HepG2 (cell line): ENCODE results near the gene NBEAL2. TPM values are rescaled to one million over a fixed set of nuclear protein-coding genes. Genes with fewer than 3 reads are reported as not detected.

ENCODE experiments used
- CBX1 ChIP-seq: IDR thresholded peaks from one replicate; pipeline ENCODE4 v1.6.1; 2016; ENCODE audit warnings: antibody characterized with exemption, low read depth
- KDM4B ChIP-seq: sonication (generic); formaldehyde crosslinking; IDR thresholded peaks from 2 replicates; pipeline ENCODE4 v1.4.0; 2020; ENCODE audit warnings: missing genetic modification reagents
- MTF1 ChIP-seq: sonication (generic); formaldehyde crosslinking; IDR thresholded peaks from 2 replicates; pipeline ENCODE4 v1.5.0; 2020; ENCODE audit warnings: missing genetic modification reagents
- ZFP41 ChIP-seq: sonication (generic); formaldehyde crosslinking; IDR thresholded peaks from 2 replicates; pipeline ENCODE4 v1.4.0; 2020; ENCODE audit warnings: mild to moderate bottlenecking, missing genetic modification reagents, borderline replicate concordance
- ZNF318 ChIP-seq: sonication (generic); formaldehyde crosslinking; IDR thresholded peaks from 2 replicates; pipeline ENCODE4 v1.4.0; 2020; ENCODE audit warnings: mild to moderate bottlenecking, missing genetic modification reagents
- ZNF605 ChIP-seq: sonication (generic); formaldehyde crosslinking; IDR thresholded peaks from 2 replicates; pipeline ENCODE4 v1.8.0; 2022; ENCODE audit warnings: mild to moderate bottlenecking, missing genetic modification reagents
- ZNF883 ChIP-seq: sonication (generic); formaldehyde crosslinking; IDR thresholded peaks from 2 replicates; pipeline ENCODE4 v1.5.1; 2020; ENCODE audit warnings: mild to moderate bottlenecking, missing genetic modification reagents; ENCODE audit errors: not compliant biosample characterization
- polyA plus RNA-seq, 8 experiments: library from polyadenylated mRNA; depleted of rRNA in 3 of 8; stranded (reverse) in 7 of 8; unstranded in 1 of 8; fragments of >200 nt; fragmentation: Illumina TruSeq in 4 of 8; extraction: Trizol in 4 of 8; gene quantifications; 2 replicates each; pipeline versions ENCODE4 v1.2.1 to v1.2.3, GENCODE V29; 2011 to 2016; ENCODE audit warnings: low read depth in 4 of 8, missing spikeins in 1 of 8, mixed read lengths in 1 of 8; ENCODE audit not compliant: insufficient read depth in 1 of 8
- total RNA-seq, 5 experiments: library from RNA; depleted of rRNA; stranded (reverse); fragments of >200 nt; fragmentation: Illumina TruSeq; extraction: Trizol; gene quantifications; 2 replicates each; pipeline ENCODE4 v1.2.3, GENCODE V29; 2016; ENCODE audit warnings: low read depth in 1 of 5
- TF ChIP-seq, protein P1 (sequence below): IDR thresholded peaks from 2 replicates; pipeline ENCODE4 v1.6.1; 2018; ENCODE audit warnings: missing genetic modification reagents
- TF ChIP-seq, protein P2 (sequence below): sonication (generic); formaldehyde crosslinking; IDR thresholded peaks from 2 replicates; pipeline ENCODE4 v1.5.0; 2020; ENCODE audit warnings: missing genetic modification reagents, mild to moderate bottlenecking, borderline replicate concordance
- TF ChIP-seq, protein P3 (sequence below): sonication (generic); formaldehyde crosslinking; IDR thresholded peaks from 2 replicates; pipeline ENCODE4 v1.4.0; 2020; ENCODE audit warnings: mild to moderate bottlenecking, missing genetic modification reagents

The NBEAL2 gene
- total and polyA plus RNA-seq, 2 of the 13 experiments (the other 11 are each of a cell fraction or from before 2014, with no cell fraction given): 9.7 to 12.4 TPM

DNA sequence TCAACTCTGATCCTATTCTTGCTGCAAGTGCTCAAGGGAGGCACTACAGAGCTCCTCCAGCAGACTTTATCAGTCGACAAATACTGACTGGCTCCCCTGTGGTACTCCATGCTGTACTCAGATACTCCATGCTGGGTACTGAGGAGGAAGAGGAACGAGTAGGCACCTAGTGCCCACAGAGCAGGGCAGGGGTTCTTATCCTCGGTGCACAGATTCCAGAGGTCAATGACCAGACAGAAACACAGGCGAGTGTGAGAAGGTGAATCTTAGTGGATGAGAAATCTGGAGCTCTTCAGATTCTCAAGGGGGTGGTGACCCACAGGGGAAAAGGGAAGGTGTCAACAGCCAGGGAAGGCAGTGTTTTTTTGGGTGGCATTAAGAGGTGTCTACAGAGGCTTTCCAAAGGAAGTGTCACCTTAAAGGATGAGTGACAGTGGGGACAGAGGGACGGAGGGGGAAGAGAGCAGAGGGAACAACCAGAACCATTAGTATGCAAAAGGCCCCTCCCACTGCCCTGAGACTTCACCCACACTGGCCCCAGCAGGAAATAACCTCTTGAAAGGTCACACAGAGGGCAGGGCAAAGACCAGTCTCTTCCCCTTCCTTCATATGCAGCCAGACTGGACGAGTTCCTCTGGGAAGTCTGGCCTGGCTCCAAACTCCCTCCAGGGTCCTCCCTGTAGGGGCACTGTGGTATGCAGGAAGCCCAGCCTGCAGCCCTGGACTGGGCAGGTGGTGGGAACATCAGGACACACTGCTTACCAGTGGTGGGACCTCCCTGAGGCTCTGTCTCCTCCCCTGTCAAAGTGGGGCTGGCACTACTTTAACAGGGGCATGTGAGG is 30.4 kb upstream of the NBEAL2 start (continued):
- no peak for TF ChIP-seq ZNF318 (CRISPR knock-in tag)
- 0 out of 2 replicates have a peak, but pooled peaks have one; percentile 12 for TF ChIP-seq ZNF605 (CRISPR knock-in tag)
- no peak for TF ChIP-seq KDM4B (CRISPR knock-in tag)
- no peak for TF ChIP-seq CBX1
- TF ChIP-seq MTF1 (CRISPR knock-in tag): no peak
- no peak for TF ChIP-seq ZNF883 (CRISPR knock-in tag)
- TF ChIP-seq, protein P1, sequence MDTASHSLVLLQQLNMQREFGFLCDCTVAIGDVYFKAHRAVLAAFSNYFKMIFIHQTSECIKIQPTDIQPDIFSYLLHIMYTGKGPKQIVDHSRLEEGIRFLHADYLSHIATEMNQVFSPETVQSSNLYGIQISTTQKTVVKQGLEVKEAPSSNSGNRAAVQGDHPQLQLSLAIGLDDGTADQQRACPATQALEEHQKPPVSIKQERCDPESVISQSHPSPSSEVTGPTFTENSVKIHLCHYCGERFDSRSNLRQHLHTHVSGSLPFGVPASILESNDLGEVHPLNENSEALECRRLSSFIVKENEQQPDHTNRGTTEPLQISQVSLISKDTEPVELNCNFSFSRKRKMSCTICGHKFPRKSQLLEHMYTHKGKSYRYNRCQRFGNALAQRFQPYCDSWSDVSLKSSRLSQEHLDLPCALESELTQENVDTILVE (CRISPR knock-in tag): no peak
- TF ChIP-seq, protein P2, sequence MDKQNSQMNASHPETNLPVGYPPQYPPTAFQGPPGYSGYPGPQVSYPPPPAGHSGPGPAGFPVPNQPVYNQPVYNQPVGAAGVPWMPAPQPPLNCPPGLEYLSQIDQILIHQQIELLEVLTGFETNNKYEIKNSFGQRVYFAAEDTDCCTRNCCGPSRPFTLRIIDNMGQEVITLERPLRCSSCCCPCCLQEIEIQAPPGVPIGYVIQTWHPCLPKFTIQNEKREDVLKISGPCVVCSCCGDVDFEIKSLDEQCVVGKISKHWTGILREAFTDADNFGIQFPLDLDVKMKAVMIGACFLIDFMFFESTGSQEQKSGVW (CRISPR knock-in tag): no peak
- TF ChIP-seq, protein P3, sequence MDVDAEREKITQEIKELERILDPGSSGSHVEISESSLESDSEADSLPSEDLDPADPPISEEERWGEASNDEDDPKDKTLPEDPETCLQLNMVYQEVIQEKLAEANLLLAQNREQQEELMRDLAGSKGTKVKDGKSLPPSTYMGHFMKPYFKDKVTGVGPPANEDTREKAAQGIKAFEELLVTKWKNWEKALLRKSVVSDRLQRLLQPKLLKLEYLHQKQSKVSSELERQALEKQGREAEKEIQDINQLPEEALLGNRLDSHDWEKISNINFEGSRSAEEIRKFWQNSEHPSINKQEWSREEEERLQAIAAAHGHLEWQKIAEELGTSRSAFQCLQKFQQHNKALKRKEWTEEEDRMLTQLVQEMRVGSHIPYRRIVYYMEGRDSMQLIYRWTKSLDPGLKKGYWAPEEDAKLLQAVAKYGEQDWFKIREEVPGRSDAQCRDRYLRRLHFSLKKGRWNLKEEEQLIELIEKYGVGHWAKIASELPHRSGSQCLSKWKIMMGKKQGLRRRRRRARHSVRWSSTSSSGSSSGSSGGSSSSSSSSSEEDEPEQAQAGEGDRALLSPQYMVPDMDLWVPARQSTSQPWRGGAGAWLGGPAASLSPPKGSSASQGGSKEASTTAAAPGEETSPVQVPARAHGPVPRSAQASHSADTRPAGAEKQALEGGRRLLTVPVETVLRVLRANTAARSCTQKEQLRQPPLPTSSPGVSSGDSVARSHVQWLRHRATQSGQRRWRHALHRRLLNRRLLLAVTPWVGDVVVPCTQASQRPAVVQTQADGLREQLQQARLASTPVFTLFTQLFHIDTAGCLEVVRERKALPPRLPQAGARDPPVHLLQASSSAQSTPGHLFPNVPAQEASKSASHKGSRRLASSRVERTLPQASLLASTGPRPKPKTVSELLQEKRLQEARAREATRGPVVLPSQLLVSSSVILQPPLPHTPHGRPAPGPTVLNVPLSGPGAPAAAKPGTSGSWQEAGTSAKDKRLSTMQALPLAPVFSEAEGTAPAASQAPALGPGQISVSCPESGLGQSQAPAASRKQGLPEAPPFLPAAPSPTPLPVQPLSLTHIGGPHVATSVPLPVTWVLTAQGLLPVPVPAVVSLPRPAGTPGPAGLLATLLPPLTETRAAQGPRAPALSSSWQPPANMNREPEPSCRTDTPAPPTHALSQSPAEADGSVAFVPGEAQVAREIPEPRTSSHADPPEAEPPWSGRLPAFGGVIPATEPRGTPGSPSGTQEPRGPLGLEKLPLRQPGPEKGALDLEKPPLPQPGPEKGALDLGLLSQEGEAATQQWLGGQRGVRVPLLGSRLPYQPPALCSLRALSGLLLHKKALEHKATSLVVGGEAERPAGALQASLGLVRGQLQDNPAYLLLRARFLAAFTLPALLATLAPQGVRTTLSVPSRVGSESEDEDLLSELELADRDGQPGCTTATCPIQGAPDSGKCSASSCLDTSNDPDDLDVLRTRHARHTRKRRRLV (CRISPR knock-in tag): no peak
- no peak for TF ChIP-seq ZFP41
